Liver (tissue), 3 donors: ENCODE data around the gene SNRPB.

Experiments
- CTCF ChIP-seq: fragments of 150-350 bp; IDR thresholded peaks from 2 replicates; pipeline ENCODE4 v1.5.1; 2017; ENCODE audit warnings: improper control_type of control experiment, low read depth, low read length; ENCODE audit not compliant: missing input control
- EGR1 ChIP-seq, 2 donors: IDR thresholded peaks; 2 replicates each; pipeline ENCODE4 v1.6.1; 2016 to 2018; ENCODE audit warnings: antibody characterized with exemption in 2 of 2, low read depth in 2 of 2
- GABPA ChIP-seq, 2 donors: IDR thresholded peaks in 1 of 2; conservative IDR thresholded peaks in 1 of 2; 2 replicates each; pipeline ENCODE4 v1.6.1; 2016; ENCODE audit warnings: antibody characterized with exemption in 2 of 2, mild to moderate bottlenecking in 1 of 2, moderate library complexity in 1 of 2
- HNF4A ChIP-seq, 2 donors: conservative IDR thresholded peaks; 2 replicates each; pipeline ENCODE4 v1.6.1; 2016; ENCODE audit warnings: antibody characterized with exemption in 2 of 2, mild to moderate bottlenecking in 2 of 2
- JUND ChIP-seq, 2 donors: IDR thresholded peaks; 2 replicates each; pipeline ENCODE4 v1.6.1; 2016; ENCODE audit warnings: antibody characterized with exemption in 2 of 2
- RAD21 ChIP-seq, 2 donors: IDR thresholded peaks; 2 replicates each; pipeline ENCODE4 v1.6.1; 2016; ENCODE audit warnings: antibody characterized with exemption in 2 of 2, mild to moderate bottlenecking in 2 of 2
- TAF1 ChIP-seq: conservative IDR thresholded peaks from 2 replicates; pipeline ENCODE4 v1.6.1; 2016; ENCODE audit warnings: antibody characterized with exemption, mild to moderate bottlenecking
- YY1 ChIP-seq: IDR thresholded peaks from 2 replicates; pipeline ENCODE4 v1.6.1; 2016; ENCODE audit warnings: antibody characterized with exemption, mild to moderate bottlenecking
- TF ChIP-seq, protein P1 (sequence below): IDR thresholded peaks from 2 replicates; pipeline ENCODE4 v1.6.1; 2016; ENCODE audit warnings: antibody characterized with exemption, mild to moderate bottlenecking
- TF ChIP-seq, protein P2 (sequence below): IDR thresholded peaks from 2 replicates; pipeline ENCODE4 v1.6.1; 2016; ENCODE audit warnings: antibody characterized with exemption
- TF ChIP-seq, protein P3 (sequence below): IDR thresholded peaks from 2 replicates; pipeline ENCODE4 v1.6.1; 2016; ENCODE audit warnings: antibody characterized with exemption
- donor health status: healthy.
- donor health status: healthy.

DNA sequence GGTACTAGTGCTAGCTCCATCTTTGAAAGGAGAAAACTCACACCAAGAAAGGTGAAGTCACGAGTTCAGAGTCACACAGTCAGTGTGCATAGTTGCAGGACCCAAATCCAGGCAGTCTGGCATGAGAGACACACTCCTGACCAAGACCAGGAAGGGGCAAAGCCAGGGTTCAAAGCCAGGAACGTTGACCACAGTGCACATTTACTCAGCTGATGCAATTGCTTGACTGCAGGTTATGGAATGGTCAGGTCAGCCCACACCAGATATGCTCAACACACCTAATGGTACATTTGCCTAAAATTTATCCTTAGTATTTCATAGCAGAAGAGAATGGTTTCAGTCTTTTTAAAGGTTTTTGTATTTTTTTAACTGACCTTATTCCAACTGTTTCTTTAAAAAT is 52.2 kb downstream of the SNRPB start:
- TF ChIP-seq CTCF, result no peak
- TF ChIP-seq, protein P1, sequence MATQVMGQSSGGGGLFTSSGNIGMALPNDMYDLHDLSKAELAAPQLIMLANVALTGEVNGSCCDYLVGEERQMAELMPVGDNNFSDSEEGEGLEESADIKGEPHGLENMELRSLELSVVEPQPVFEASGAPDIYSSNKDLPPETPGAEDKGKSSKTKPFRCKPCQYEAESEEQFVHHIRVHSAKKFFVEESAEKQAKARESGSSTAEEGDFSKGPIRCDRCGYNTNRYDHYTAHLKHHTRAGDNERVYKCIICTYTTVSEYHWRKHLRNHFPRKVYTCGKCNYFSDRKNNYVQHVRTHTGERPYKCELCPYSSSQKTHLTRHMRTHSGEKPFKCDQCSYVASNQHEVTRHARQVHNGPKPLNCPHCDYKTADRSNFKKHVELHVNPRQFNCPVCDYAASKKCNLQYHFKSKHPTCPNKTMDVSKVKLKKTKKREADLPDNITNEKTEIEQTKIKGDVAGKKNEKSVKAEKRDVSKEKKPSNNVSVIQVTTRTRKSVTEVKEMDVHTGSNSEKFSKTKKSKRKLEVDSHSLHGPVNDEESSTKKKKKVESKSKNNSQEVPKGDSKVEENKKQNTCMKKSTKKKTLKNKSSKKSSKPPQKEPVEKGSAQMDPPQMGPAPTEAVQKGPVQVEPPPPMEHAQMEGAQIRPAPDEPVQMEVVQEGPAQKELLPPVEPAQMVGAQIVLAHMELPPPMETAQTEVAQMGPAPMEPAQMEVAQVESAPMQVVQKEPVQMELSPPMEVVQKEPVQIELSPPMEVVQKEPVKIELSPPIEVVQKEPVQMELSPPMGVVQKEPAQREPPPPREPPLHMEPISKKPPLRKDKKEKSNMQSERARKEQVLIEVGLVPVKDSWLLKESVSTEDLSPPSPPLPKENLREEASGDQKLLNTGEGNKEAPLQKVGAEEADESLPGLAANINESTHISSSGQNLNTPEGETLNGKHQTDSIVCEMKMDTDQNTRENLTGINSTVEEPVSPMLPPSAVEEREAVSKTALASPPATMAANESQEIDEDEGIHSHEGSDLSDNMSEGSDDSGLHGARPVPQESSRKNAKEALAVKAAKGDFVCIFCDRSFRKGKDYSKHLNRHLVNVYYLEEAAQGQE, result no peak
- TF ChIP-seq RAD21 (IDR thresholded peaks at IDR 0.05), result no peak
- no peak for TF ChIP-seq EGR1 (IDR thresholded peaks at IDR 0.05; ENCODE audit: low read depth in 2 of 2)
- TF ChIP-seq YY1, result no peak
- TF ChIP-seq, protein P2, sequence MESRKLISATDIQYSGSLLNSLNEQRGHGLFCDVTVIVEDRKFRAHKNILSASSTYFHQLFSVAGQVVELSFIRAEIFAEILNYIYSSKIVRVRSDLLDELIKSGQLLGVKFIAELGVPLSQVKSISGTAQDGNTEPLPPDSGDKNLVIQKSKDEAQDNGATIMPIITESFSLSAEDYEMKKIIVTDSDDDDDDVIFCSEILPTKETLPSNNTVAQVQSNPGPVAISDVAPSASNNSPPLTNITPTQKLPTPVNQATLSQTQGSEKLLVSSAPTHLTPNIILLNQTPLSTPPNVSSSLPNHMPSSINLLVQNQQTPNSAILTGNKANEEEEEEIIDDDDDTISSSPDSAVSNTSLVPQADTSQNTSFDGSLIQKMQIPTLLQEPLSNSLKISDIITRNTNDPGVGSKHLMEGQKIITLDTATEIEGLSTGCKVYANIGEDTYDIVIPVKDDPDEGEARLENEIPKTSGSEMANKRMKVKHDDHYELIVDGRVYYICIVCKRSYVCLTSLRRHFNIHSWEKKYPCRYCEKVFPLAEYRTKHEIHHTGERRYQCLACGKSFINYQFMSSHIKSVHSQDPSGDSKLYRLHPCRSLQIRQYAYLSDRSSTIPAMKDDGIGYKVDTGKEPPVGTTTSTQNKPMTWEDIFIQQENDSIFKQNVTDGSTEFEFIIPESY, result no peak
- TF ChIP-seq, protein P3, sequence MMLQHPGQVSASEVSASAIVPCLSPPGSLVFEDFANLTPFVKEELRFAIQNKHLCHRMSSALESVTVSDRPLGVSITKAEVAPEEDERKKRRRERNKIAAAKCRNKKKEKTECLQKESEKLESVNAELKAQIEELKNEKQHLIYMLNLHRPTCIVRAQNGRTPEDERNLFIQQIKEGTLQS, result no peak
- no peak for TF ChIP-seq TAF1
- no peak for TF ChIP-seq JUND (IDR thresholded peaks at IDR 0.05)
- TF ChIP-seq HNF4A (conservative IDR thresholded peaks at IDR 0.05), result peak in 1 of 2 donors; percentile 37
- no peak for TF ChIP-seq GABPA (IDR thresholded peaks at IDR 0.05 in 1 of 2, conservative IDR thresholded peaks at IDR 0.05 in 1 of 2)
